ENCODE measurements around the gene QSOX2. TPM values are rescaled to one million over a fixed set of nuclear protein-coding genes. Genes with fewer than 3 reads are reported as not detected.

QSOX2 gene
- total RNA-seq, 2 donors from 2014 or later = 4.9 to 12.0 TPM

- DNase-seq = no peak
- intact Hi-C loops (cut with DNase I) = no loop called here
- Histone ChIP-seq H3K36me3 (no peaks in the 10 kb centered on the region), H3K27ac (no peak overlapping the region), H3K9me3 (no peaks in the 10 kb centered on the region), H3K9ac (ENCODE audit: low read depth in 2 of 2, low read length in 2 of 2) (no peak overlapping the region), H3K4me1 (no peaks in the 10 kb centered on the region), H3K4me3 (no peak overlapping the region), H3K27me3 (peaks cover 3% of the 10 kb centered on the region)
- no peak for TF ChIP-seq CTCF (IDR thresholded peaks at IDR 0.05)
Measured at GRCh38 chr9:136249877-136250559, 4.4 kb upstream of the QSOX2 start.

GRCh38 chr9:136248951-136249876, 3.6 kb upstream of the QSOX2 start:
- Histone ChIP-seq H3K27ac (no peak overlapping the region), H3K9ac (ENCODE audit: low read depth in 2 of 2, low read length in 2 of 2) (no peak overlapping the region), H3K4me3 (no peak overlapping the region), H3K9me3 (no peaks in the 10 kb centered on the region), H3K4me1 (no peaks in the 10 kb centered on the region), H3K36me3 (no peaks in the 10 kb centered on the region), H3K27me3 (peaks cover 3% of the 10 kb centered on the region)
- no peak for DNase-seq
- TF ChIP-seq CTCF (IDR thresholded peaks at IDR 0.05) = no peak
- intact Hi-C loops (cut with DNase I) = no loop called here

GRCh38 chr9:136247947-136248637, 2.5 kb upstream of the QSOX2 start:
- no peak for TF ChIP-seq CTCF (IDR thresholded peaks at IDR 0.05)
- Histone ChIP-seq H3K4me1 (no peaks in the 10 kb centered on the region), H3K27ac (no peak overlapping the region)

GRCh38 chr9:136247551-136247916, 1.9 kb upstream of the QSOX2 start:
- no peaks in the 10 kb centered on the region for H3K36me3 ChIP-seq
- H3K4me3 ChIP-seq = no peak overlapping the region
- no peak for DNase-seq
- intact Hi-C loops (cut with DNase I) = no loop called here
- no peak for TF ChIP-seq CTCF (IDR thresholded peaks at IDR 0.05)
- H3K27me3 ChIP-seq = peaks cover 3% of the 10 kb centered on the region
- H3K4me1 ChIP-seq = no peaks in the 10 kb centered on the region
- H3K9ac ChIP-seq (ENCODE audit: low read depth in 2 of 2, low read length in 2 of 2) = no peak overlapping the region
- no peaks in the 10 kb centered on the region for H3K9me3 ChIP-seq
- H3K27ac ChIP-seq = no peak overlapping the region

More at GRCh38 chr9:136247947-136248637, 2.5 kb upstream of the QSOX2 start:
- intact Hi-C loops (cut with DNase I) = no loop called here
- no peak for DNase-seq
- H3K4me3 ChIP-seq = no peak overlapping the region
- H3K9me3 ChIP-seq = no peaks in the 10 kb centered on the region
- H3K36me3 ChIP-seq = no peaks in the 10 kb centered on the region
- peaks cover 3% of the 10 kb centered on the region for H3K27me3 ChIP-seq
- no peak overlapping the region for H3K9ac ChIP-seq (ENCODE audit: low read depth in 2 of 2, low read length in 2 of 2)

- H3K36me3 ChIP-seq = no peaks in the 10 kb centered on the region
- intact Hi-C loops (cut with DNase I) = no loop called here
- no peak overlapping the region for H3K27ac ChIP-seq
- H3K9me3 ChIP-seq = no peaks in the 10 kb centered on the region
- H3K4me1 ChIP-seq = no peaks in the 10 kb centered on the region
- H3K9ac ChIP-seq (ENCODE audit: low read depth in 2 of 2, low read length in 2 of 2) = no peak overlapping the region
- no peak overlapping the region for H3K4me3 ChIP-seq
- TF ChIP-seq CTCF (IDR thresholded peaks at IDR 0.05) = no peak
- peaks cover 3% of the 10 kb centered on the region for H3K27me3 ChIP-seq
- DNase-seq = no peak
Measured at GRCh38 chr9:136246849-136247550, 1.4 kb upstream of the QSOX2 start.

Data from colonic mucosa (tissue), 4 donors.